ENCODE results near the gene EEA1.
A peak's percentile ranks its signal among the peaks of the same experiment; 100 is the strongest.

Gene EEA1

GRCh38 chr12:92927055-92927435 is 2.0 kb downstream of the EEA1 start:
- H3K4me3 ChIP-seq (ENCODE audit: low read depth, low read length), result peak overlapping the region; percentile 64

GRCh38 chr12:92926549-92926948 is 2.5 kb downstream of the EEA1 start:
- H3K4me3 ChIP-seq (ENCODE audit: low read depth, low read length), result peak overlapping the region; percentile 64
- no peak for TF ChIP-seq CTCF (IDR thresholded peaks at IDR 0.05; ENCODE audit: low read depth, low read length)

More at GRCh38 chr12:92927055-92927435, 2.0 kb downstream of the EEA1 start:
- no peak for TF ChIP-seq CTCF (IDR thresholded peaks at IDR 0.05; ENCODE audit: low read depth, low read length)

GRCh38 chr12:92921877-92922276 is 7.2 kb downstream of the EEA1 start:
- no peak for TF ChIP-seq CTCF (IDR thresholded peaks at IDR 0.05; ENCODE audit: low read depth, low read length)
- H3K4me3 ChIP-seq (ENCODE audit: low read depth, low read length), result no peak overlapping the region

GRCh38 chr12:92915365-92915764 is 13.7 kb downstream of the EEA1 start:
- H3K4me3 ChIP-seq (ENCODE audit: low read depth, low read length), result no peak overlapping the region
- no peak for TF ChIP-seq CTCF (IDR thresholded peaks at IDR 0.05; ENCODE audit: low read depth, low read length)

GRCh38 chr12:92914170-92914569 is 14.9 kb downstream of the EEA1 start:
- H3K4me3 ChIP-seq (ENCODE audit: low read depth, low read length), result no peak overlapping the region
- no peak for TF ChIP-seq CTCF (IDR thresholded peaks at IDR 0.05; ENCODE audit: low read depth, low read length)

- H3K4me3 ChIP-seq (ENCODE audit: low read depth, low read length), result no peak overlapping the region
- no peak for TF ChIP-seq CTCF (IDR thresholded peaks at IDR 0.05; ENCODE audit: low read depth, low read length)
Observed at GRCh38 chr12:92912672-92913071, 16.4 kb downstream of the EEA1 start.

GRCh38 chr12:92912052-92912451 is 17.0 kb downstream of the EEA1 start:
- no peak overlapping the region for H3K4me3 ChIP-seq (ENCODE audit: low read depth, low read length)
- no peak for TF ChIP-seq CTCF (IDR thresholded peaks at IDR 0.05; ENCODE audit: low read depth, low read length)
